H1 (cell line): ENCODE data around the gene SRGAP3. TPM values are rescaled to one million over a fixed set of nuclear protein-coding genes. Genes with fewer than 3 reads are reported as not detected.

Experiments used
- CTCF ChIA-PET: fragments of 300-600 bp; sonication (Branson Sonifier 250); formaldehyde crosslinking; loops from one replicate; lab custom pipeline; 2021; ENCODE audit not compliant: partially characterized antibody; lab: Charles Lee
- POLR2A ChIA-PET: fragments of 300-600 bp; sonication (Branson Sonifier 250); formaldehyde crosslinking; loops from one replicate; lab custom pipeline; 2021; ENCODE audit warnings: inconsistent platforms; ENCODE audit not compliant: partially characterized antibody; lab: Charles Lee
- DNase-seq, 2 experiments: peaks; one replicate each; pipeline versions ENCODE4 v3.0.0 to v3.0.0-alpha.2; 2010 to 2022; ENCODE audit warnings: low spot score in 2 of 2, low read depth in 1 of 2, mixed read lengths in 1 of 2
- FAIRE-seq: peaks from 2 replicates; lab custom pipeline; 2011; peaks lifted over from hg19 to GRCh38; lab: Jason Lieb, UNC
- H2AFZ ChIP-seq: 2 replicates; pipeline ENCODE4 v1.8.1; 2012; ENCODE audit warnings: low read length, inconsistent platforms
- H2AK5ac ChIP-seq: 2 replicates; pipeline ENCODE4 v1.6.1; 2013; ENCODE audit warnings: low read depth, low read length
- H2BK120ac ChIP-seq: replicated peaks from 2 replicates; pipeline ENCODE3; 2013; ENCODE audit warnings: low read depth, low read length, inconsistent platforms
- H2BK12ac ChIP-seq: 2 replicates; pipeline ENCODE4 v1.6.1; 2013; ENCODE audit warnings: low read depth, low read length
- H2BK15ac ChIP-seq: 2 replicates; pipeline ENCODE4 v1.6.1; 2013; ENCODE audit warnings: low read length
- H2BK20ac ChIP-seq: 2 replicates; pipeline ENCODE4 v1.6.1; 2013; ENCODE audit warnings: low read length
- H2BK5ac ChIP-seq: 2 replicates; pipeline ENCODE4 v1.6.1; 2013; ENCODE audit warnings: low read depth, low read length
- H3K14ac ChIP-seq: 2 replicates; pipeline ENCODE4 v1.6.1; 2013; ENCODE audit warnings: inconsistent platforms; ENCODE audit not compliant: insufficient read length
- H3K18ac ChIP-seq: 2 replicates; pipeline ENCODE4 v1.6.1; 2013; ENCODE audit warnings: low read length; ENCODE audit errors: extremely low read depth
- H3K23ac ChIP-seq: 2 replicates; pipeline ENCODE4 v1.6.1; 2013; ENCODE audit warnings: inconsistent platforms; ENCODE audit not compliant: insufficient read length
- H3K23me2 ChIP-seq: 2 replicates; pipeline ENCODE4 v1.6.1; 2013; ENCODE audit warnings: low read depth, low read length
- H3K27ac ChIP-seq: 2 replicates; pipeline ENCODE4 v1.6.1; 2011; ENCODE audit warnings: low read depth, low read length, inconsistent platforms
- H3K27me3 ChIP-seq, 4 experiments: replicated peaks in 1 of 4; 1 replicate in 1 of 4; 2 replicates in 3 of 4; pipeline versions ENCODE4 v1.6.1 to v1.8.1; 2011 to 2013; ENCODE audit warnings: low read length in 3 of 4, mild to moderate bottlenecking in 3 of 4, inconsistent platforms in 2 of 4, mixed read lengths in 2 of 4, moderate library complexity in 1 of 4; ENCODE audit not compliant: control insufficient read depth in 3 of 4, insufficient read depth in 3 of 4; ENCODE audit errors: extremely low read depth in 1 of 4
- H3K36me3 ChIP-seq, 4 experiments: 2 replicates each; pipeline versions ENCODE4 v1.6.1 to v1.8.1; 2011 to 2013; ENCODE audit warnings: mild to moderate bottlenecking in 4 of 4, low read length in 3 of 4, moderate library complexity in 2 of 4, control low read depth in 1 of 4, inconsistent platforms in 1 of 4; ENCODE audit not compliant: insufficient read depth in 4 of 4, control insufficient read depth in 2 of 4
- H3K4ac ChIP-seq: replicated peaks from 2 replicates; pipeline ENCODE3; 2013; ENCODE audit warnings: low read length, low read depth, mixed read lengths, inconsistent platforms; ENCODE audit not compliant: insufficient read length
- H3K4me1 ChIP-seq, 4 experiments: replicated peaks in 1 of 4; 1 replicate in 1 of 4; 2 replicates in 3 of 4; pipeline versions ENCODE4 v1.6.1 to v1.8.1; 2011 to 2013; ENCODE audit warnings: low read length in 3 of 4, inconsistent platforms in 2 of 4, mixed read lengths in 1 of 4; ENCODE audit not compliant: insufficient read depth in 4 of 4, control insufficient read depth in 3 of 4
- H3K4me2 ChIP-seq, 2 experiments: 2 replicates each; pipeline versions ENCODE4 v1.6.1 to v1.8.1; 2011 to 2013; ENCODE audit warnings: low read depth in 2 of 2, low read length in 2 of 2, control low read depth in 1 of 2, inconsistent platforms in 1 of 2, mild to moderate bottlenecking in 1 of 2; ENCODE audit not compliant: insufficient read depth in 1 of 2
- H3K4me3 ChIP-seq, 4 experiments: fragments of 200-600, 300-600 bp in 1 of 4; sonication (generic), shearing (Covaris generic), sonication (Bioruptor Twin) in 1 of 4; 2 replicates each; pipeline versions ENCODE4 v1.5.1 to v1.8.1; 2011 to 2016; ENCODE audit warnings: low read length in 4 of 4, low read depth in 3 of 4, control low read depth in 2 of 4, inconsistent platforms in 2 of 4, mild to moderate bottlenecking in 2 of 4, mixed read lengths in 1 of 4, moderate library complexity in 1 of 4; ENCODE audit not compliant: insufficient read depth in 2 of 4; ENCODE audit errors: extremely low read depth in 1 of 4
- H3K56ac ChIP-seq: replicated peaks from 2 replicates; pipeline ENCODE3; 2013; ENCODE audit warnings: low read depth, mild to moderate bottlenecking, mixed read lengths, low read length, inconsistent platforms; ENCODE audit not compliant: insufficient read length
- H3K79me1 ChIP-seq: 2 replicates; pipeline ENCODE4 v1.6.1; 2013; ENCODE audit warnings: low read depth, low read length, control low read depth
- H3K79me2 ChIP-seq, 2 experiments: 2 replicates each; pipeline versions ENCODE4 v1.6.1 to v1.8.1; 2012 to 2013; ENCODE audit warnings: low read length in 2 of 2, mild to moderate bottlenecking in 2 of 2, inconsistent platforms in 1 of 2; ENCODE audit not compliant: insufficient read depth in 2 of 2, control insufficient read depth in 1 of 2
- H3K9ac ChIP-seq, 4 experiments: replicated peaks in 1 of 4; 1 replicate in 1 of 4; 2 replicates in 3 of 4; pipeline versions ENCODE4 v1.6.1 to v1.8.1; 2011 to 2013; ENCODE audit warnings: low read depth in 3 of 4, low read length in 3 of 4, control low read depth in 2 of 4, mild to moderate bottlenecking in 2 of 4, moderate library complexity in 2 of 4, inconsistent platforms in 1 of 4; ENCODE audit errors: extremely low read depth in 1 of 4
- H3K9me3 ChIP-seq, 2 experiments: 2 replicates each; pipeline versions ENCODE4 v1.6.1 to v1.8.1; 2012 to 2013; ENCODE audit warnings: mild to moderate bottlenecking in 2 of 2, moderate library complexity in 2 of 2, control low read depth in 1 of 2, inconsistent platforms in 1 of 2, low read depth in 1 of 2, low read length in 1 of 2, mixed read lengths in 1 of 2; ENCODE audit not compliant: insufficient read depth in 2 of 2
- H4K20me1 ChIP-seq, 2 experiments: replicated peaks in 1 of 2; 2 replicates each; pipeline versions ENCODE3 to v1.8.1; 2011 to 2013; ENCODE audit warnings: inconsistent platforms in 2 of 2, low read length in 2 of 2, mild to moderate bottlenecking in 1 of 2; ENCODE audit not compliant: insufficient read depth in 2 of 2, control insufficient read depth in 1 of 2
- H4K5ac ChIP-seq: 2 replicates; pipeline ENCODE4 v1.6.1; 2013; ENCODE audit warnings: low read length, low read depth, mixed read lengths, inconsistent platforms; ENCODE audit not compliant: insufficient read length
- H4K8ac ChIP-seq: 2 replicates; pipeline ENCODE4 v1.8.0; 2013; ENCODE audit warnings: mild to moderate bottlenecking, moderate library complexity, low read length, inconsistent platforms; ENCODE audit not compliant: insufficient read depth; ENCODE audit errors: extremely low read depth
- H4K91ac ChIP-seq: replicated peaks from 2 replicates; pipeline ENCODE3; 2013; ENCODE audit warnings: low read length, mixed read lengths, inconsistent platforms; ENCODE audit not compliant: insufficient read length
- CREB1 ChIP-seq: IDR thresholded peaks from 2 replicates; pipeline ENCODE4 v1.6.1; 2012; ENCODE audit warnings: inconsistent platforms
- JUN ChIP-seq: IDR thresholded peaks from 2 replicates; pipeline ENCODE4 v1.6.1; 2011; ENCODE audit warnings: low read depth, mild to moderate bottlenecking, improper control_type of control experiment, low read length
- RAD21 ChIP-seq, 2 experiments: IDR thresholded peaks in 1 of 2; conservative IDR thresholded peaks in 1 of 2; 2 replicates each; pipeline ENCODE4 v1.6.1; 2011; ENCODE audit warnings: low read depth in 2 of 2, low read length in 2 of 2, improper control_type of control experiment in 1 of 2, inconsistent platforms in 1 of 2, mild to moderate bottlenecking in 1 of 2, moderate library complexity in 1 of 2
- SIRT6 ChIP-seq: IDR thresholded peaks from one replicate; pipeline ENCODE4 v1.7.1; 2012; ENCODE audit warnings: low read length, inconsistent platforms
- SP4 ChIP-seq: IDR thresholded peaks from 2 replicates; pipeline ENCODE4 v1.6.1; 2012; ENCODE audit warnings: low read length, inconsistent platforms
- WGBS, 2 experiments: shearing (Covaris generic) in 1 of 2; methylation state at CpG; one replicate each; pipeline versions ENCODE4 v1.1.6 to v1.1.7; 2013 to 2015; ENCODE audit warnings: low lambda C conversion rate in 2 of 2, mixed read lengths in 2 of 2, inconsistent platforms in 1 of 2, low coverage in 1 of 2, missing lambda C conversion rate in 1 of 2; ENCODE audit not compliant: insufficient replicate concordance in 2 of 2, insufficient coverage in 1 of 2, insufficient read length in 1 of 2; ENCODE audit errors: extremely low coverage in 1 of 2, missing lambda C conversion rate in 1 of 2; 5-methylcytosine and 5-hydroxymethylcytosine counted together
- polyA plus RNA-seq, 7 experiments: library from polyadenylated mRNA; depleted of rRNA in 3 of 7; stranded (reverse) in 5 of 7; unstranded in 2 of 7; fragments of >200 nt in 5 of 7; fragments of 200-250 nt in 2 of 7; gene quantifications; 1 replicate in 5 of 7; 2 replicates in 1 of 7; 4 replicates in 1 of 7; pipeline versions ENCODE4 v1.2.1 to v1.2.3, GENCODE V29; 2011 to 2013; ENCODE audit warnings: missing spikeins in 2 of 7, mixed read lengths in 2 of 7
- total RNA-seq: library from RNA; stranded (reverse); fragmentation: NEBNext Ultra II Directional; extraction: Animal tissue kit (Norgen Biotek cat#: 25700); gene quantifications from 2 replicates; pipeline ENCODE4 v1.2.1, GENCODE V29; 2021

The SRGAP3 gene
- total and polyA plus RNA-seq, 2 of the 8 experiments (the other 6 are each of a cell fraction or from before 2014, with no cell fraction given) = 5.8 to 11.4 TPM

DNA sequence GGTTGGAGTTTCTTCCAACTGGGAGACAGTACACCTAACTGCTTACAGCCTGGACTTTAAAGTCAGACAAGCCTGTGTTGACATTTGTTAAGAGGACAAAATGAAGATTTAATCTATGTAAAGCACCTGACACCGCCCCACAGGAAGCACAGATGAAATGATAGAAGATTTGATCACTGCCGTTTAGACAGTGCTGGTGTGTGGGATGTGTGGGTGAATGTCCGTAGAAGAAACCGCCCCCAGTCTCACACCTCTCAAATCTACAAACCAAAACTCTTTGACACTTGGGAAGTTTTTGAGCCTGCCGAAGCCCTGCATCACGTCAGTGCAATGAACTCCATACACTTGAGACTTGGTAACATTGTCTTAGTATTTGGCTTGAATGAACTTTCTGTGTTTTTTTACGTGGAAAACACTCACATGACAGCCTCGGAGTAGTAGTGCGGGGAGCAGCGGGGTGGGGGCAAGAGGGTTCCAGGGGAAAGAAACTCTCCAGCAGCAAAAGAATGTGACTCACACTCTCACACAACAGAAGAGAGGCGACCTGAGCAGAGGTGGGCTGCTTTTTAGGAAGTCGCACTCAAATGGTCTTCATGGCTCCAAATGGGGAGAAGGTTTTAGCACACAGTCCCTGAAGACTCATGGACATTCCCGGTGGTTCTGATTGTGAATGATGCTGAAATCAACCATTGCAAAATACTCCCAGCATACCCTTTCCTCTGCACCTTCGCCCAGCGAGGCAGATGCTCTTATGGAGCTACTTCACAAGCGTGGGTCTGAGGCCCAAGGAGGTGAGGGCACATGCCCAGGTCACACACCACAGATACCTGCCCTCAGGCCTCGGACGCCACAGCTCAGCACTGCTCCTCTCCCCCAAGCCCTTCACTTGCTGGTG lies 79.2 kb downstream of the SRGAP3 start:
- 92% methylated on average over 18 of the region's 18 CpGs; no CpG with 5 or more reads in 1 of the 2 experiments for WGBS, 2 experiments

More for the DNA sequence above, 79.2 kb downstream of the SRGAP3 start:
- POLR2A ChIA-PET = no interaction called here
- no peak overlapping the region for H3K4me2 ChIP-seq
- no peak overlapping the region for H2AFZ ChIP-seq
- FAIRE-seq (no peak), DNase-seq (no peak)
- TF ChIP-seq SP4 = no peak
- no peak for TF ChIP-seq RAD21 (IDR thresholded peaks at IDR 0.05 in 1 of 2, conservative IDR thresholded peaks at IDR 0.05 in 1 of 2; ENCODE audit: low read depth in 2 of 2, low read length in 2 of 2)
- no peak for TF ChIP-seq JUN
- no peak for TF ChIP-seq SIRT6
- no peak for TF ChIP-seq CREB1
- no peak overlapping the region for H3K56ac ChIP-seq
- no peak overlapping the region for H2BK120ac ChIP-seq
- H3K4ac ChIP-seq = no peak overlapping the region
- H2BK15ac ChIP-seq = no peak overlapping the region
- H3K14ac ChIP-seq = no peak overlapping the region
- no peak overlapping the region for H2BK5ac ChIP-seq
- H4K91ac ChIP-seq = no peak overlapping the region
- H3K4me1 ChIP-seq = peaks cover 0 to 5% (median 2%) of the 10 kb centered on the region in 4 experiments; a peak in 4 of 7 replicates
- H2BK12ac ChIP-seq = no peak overlapping the region
- H4K5ac ChIP-seq = no peak overlapping the region
- no peak overlapping the region for H2AK5ac ChIP-seq
- H3K79me1 ChIP-seq = no peaks in the 10 kb centered on the region
- H3K23me2 ChIP-seq = no peaks in the 10 kb centered on the region
- H3K79me2 ChIP-seq = no peaks in the 10 kb centered on the region
- H2BK20ac ChIP-seq = no peak overlapping the region
- CTCF ChIA-PET = interaction anchor here (0.6 kb wide), 2 partner anchors 15 to 87 kb away, joined by 3 to 4 read pairs; no protein-coding TSS in a partner anchor
- H4K20me1 ChIP-seq = no peaks in the 10 kb centered on the region
- H3K18ac ChIP-seq = no peak overlapping the region
- no peaks in the 10 kb centered on the region for H3K9me3 ChIP-seq
- no peaks in the 10 kb centered on the region for H3K36me3 ChIP-seq
- H3K27ac ChIP-seq = no peak overlapping the region
- H3K4me3 ChIP-seq = no peak overlapping the region
- no peak overlapping the region for H3K23ac ChIP-seq
- H3K27me3 ChIP-seq = no peaks in the 10 kb centered on the region
- no peak overlapping the region for H4K8ac ChIP-seq
- no peak overlapping the region for H3K9ac ChIP-seq
